ENCODE results near the gene SSU72. TPM values are rescaled to one million over a fixed set of nuclear protein-coding genes. Genes with fewer than 3 reads are reported as not detected.
A peak's percentile ranks its signal among the peaks of the same experiment; 100 is the strongest.

SSU72 gene
- polyA plus RNA-seq, 1 of the 3 experiments (the other 2 are of a cell fraction): 104 TPM

- H3K27me3 ChIP-seq (ENCODE audit: insufficient read depth): no peaks in the 10 kb centered on the region
- no peaks in the 10 kb centered on the region for H3K9me2 ChIP-seq
- no peak overlapping the region for H3K27ac ChIP-seq (ENCODE audit: low read depth in 2 of 2, low read length in 1 of 2)
- H3K4me2 ChIP-seq: peak overlapping the region; percentile 92
- peaks cover 3 to 7% of the 10 kb centered on the region in 2 experiments for H3K36me3 ChIP-seq (replicated peaks in 1 of 2; ENCODE audit: control insufficient read depth in 1 of 2, insufficient read depth in 2 of 2, low read length in 1 of 2)
- 90% methylated on average over 11 of the region's 11 CpGs for WGBS (ENCODE audit: low lambda C conversion rate)
- no peak for TF ChIP-seq TCF12 (IDR thresholded peaks at IDR 0.05)
- no peak for TF ChIP-seq RAD21 (IDR thresholded peaks at IDR 0.05; ENCODE audit: low read length)
- TF ChIP-seq, protein P1, sequence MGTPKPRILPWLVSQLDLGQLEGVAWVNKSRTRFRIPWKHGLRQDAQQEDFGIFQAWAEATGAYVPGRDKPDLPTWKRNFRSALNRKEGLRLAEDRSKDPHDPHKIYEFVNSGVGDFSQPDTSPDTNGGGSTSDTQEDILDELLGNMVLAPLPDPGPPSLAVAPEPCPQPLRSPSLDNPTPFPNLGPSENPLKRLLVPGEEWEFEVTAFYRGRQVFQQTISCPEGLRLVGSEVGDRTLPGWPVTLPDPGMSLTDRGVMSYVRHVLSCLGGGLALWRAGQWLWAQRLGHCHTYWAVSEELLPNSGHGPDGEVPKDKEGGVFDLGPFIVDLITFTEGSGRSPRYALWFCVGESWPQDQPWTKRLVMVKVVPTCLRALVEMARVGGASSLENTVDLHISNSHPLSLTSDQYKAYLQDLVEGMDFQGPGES (IDR thresholded peaks at IDR 0.05; ENCODE audit: low read depth, low read length): no peak
- no peaks in the 10 kb centered on the region for H3F3A ChIP-seq (replicated peaks; ENCODE audit: insufficient read depth)
- H3K9me3 ChIP-seq: no peaks in the 10 kb centered on the region
- no peak overlapping the region for H3K9ac ChIP-seq
- peak overlapping the region; percentile 86 to 88; a peak in 2 of 4 replicates for H3K4me3 ChIP-seq (ENCODE audit: low read depth in 2 of 2, low read length in 1 of 2)
- ChIA-PET CTCF (interaction anchor here (0.7 to 1.4 kb wide), 5 partner anchors 9 to 1977 kb away, joined by 3 to 5 read pairs (median 3); no protein-coding TSS in a partner anchor), POLR2A (no interaction called here)
- peaks cover 0 to 18% of the 10 kb centered on the region in 2 experiments; a peak in 1 of 4 replicates for H3K4me1 ChIP-seq (ENCODE audit: control insufficient read depth in 1 of 2, insufficient read depth in 2 of 2, low read depth in 1 of 2, low read length in 1 of 2)
- no peak for DNase-seq
- H4K20me1 ChIP-seq (ENCODE audit: insufficient read depth): peaks cover 10% of the 10 kb centered on the region
- H2AFZ ChIP-seq (ENCODE audit: low read depth): no peak overlapping the region
- peaks cover 41% of the 10 kb centered on the region for H3K79me2 ChIP-seq (ENCODE audit: insufficient read depth)
Measured at GRCh38 chr1:1613509-1614082, 38.9 kb upstream of the SSU72 start.

- peaks cover 0 to 17% of the 10 kb centered on the region in 2 experiments; a peak in 1 of 4 replicates for H3K4me1 ChIP-seq (ENCODE audit: control insufficient read depth in 1 of 2, insufficient read depth in 2 of 2, low read depth in 1 of 2, low read length in 1 of 2)
- no peak overlapping the region for H3K27ac ChIP-seq (ENCODE audit: low read depth in 2 of 2, low read length in 1 of 2)
- peaks cover 10% of the 10 kb centered on the region for H4K20me1 ChIP-seq (ENCODE audit: insufficient read depth)
- 89% methylated on average over 3 of the region's 3 CpGs for WGBS (ENCODE audit: low lambda C conversion rate)
- no peak overlapping the region for H2AFZ ChIP-seq (ENCODE audit: low read depth)
- ChIA-PET CTCF (no interaction called here), POLR2A (interaction anchor here (0.7 kb wide), 1 partner anchor 12 kb away, joined by 5 read pairs; no protein-coding TSS in a partner anchor)
- peaks cover 28% of the 10 kb centered on the region for H3K79me2 ChIP-seq (ENCODE audit: insufficient read depth)
- H3K27me3 ChIP-seq (ENCODE audit: insufficient read depth): no peaks in the 10 kb centered on the region
- H3K9me2 ChIP-seq: no peaks in the 10 kb centered on the region
- H3K4me2 ChIP-seq: no peak overlapping the region
- no peak overlapping the region for H3K4me3 ChIP-seq (ENCODE audit: low read depth in 2 of 2, low read length in 1 of 2)
- no peak for TF ChIP-seq SMC3 (IDR thresholded peaks at IDR 0.05; ENCODE audit: low read depth, low read length)
- no peaks in the 10 kb centered on the region for H3K36me3 ChIP-seq (replicated peaks in 1 of 2; ENCODE audit: control insufficient read depth in 1 of 2, insufficient read depth in 2 of 2, low read length in 1 of 2)
- no peaks in the 10 kb centered on the region for H3F3A ChIP-seq (replicated peaks; ENCODE audit: insufficient read depth)
- no peak overlapping the region for H3K9ac ChIP-seq
- DNase-seq: no peak
- no peaks in the 10 kb centered on the region for H3K9me3 ChIP-seq
Measured at GRCh38 chr1:1612104-1612400, 37.4 kb upstream of the SSU72 start.

- DNase-seq: no peak
- Histone ChIP-seq H3K27ac (ENCODE audit: low read depth in 2 of 2, low read length in 1 of 2) (no peak overlapping the region), H3K4me1 (ENCODE audit: control insufficient read depth in 1 of 2, insufficient read depth in 2 of 2, low read depth in 1 of 2, low read length in 1 of 2) (peaks cover 0 to 9% of the 10 kb centered on the region in 2 experiments; a peak in 1 of 4 replicates), H3K9me3 (no peaks in the 10 kb centered on the region), H3F3A (replicated peaks; ENCODE audit: insufficient read depth) (no peaks in the 10 kb centered on the region), H3K4me3 (ENCODE audit: low read depth in 2 of 2, low read length in 1 of 2) (no peak overlapping the region), H3K79me2 (ENCODE audit: insufficient read depth) (peaks cover 19% of the 10 kb centered on the region), H3K9ac (no peak overlapping the region), H2AFZ (ENCODE audit: low read depth) (no peak overlapping the region), H3K9me2 (no peaks in the 10 kb centered on the region), H3K4me2 (no peak overlapping the region), H3K27me3 (ENCODE audit: insufficient read depth) (no peaks in the 10 kb centered on the region), H4K20me1 (ENCODE audit: insufficient read depth) (peaks cover 10% of the 10 kb centered on the region), H3K36me3 (replicated peaks in 1 of 2; ENCODE audit: control insufficient read depth in 1 of 2, insufficient read depth in 2 of 2, low read length in 1 of 2) (no peaks in the 10 kb centered on the region)
- POLR2A ChIA-PET: no interaction called here
- CTCF ChIA-PET: no interaction called here
- 75% methylated on average over 9 of the region's 9 CpGs for WGBS (ENCODE audit: low lambda C conversion rate)
- TF ChIP-seq RXRA (IDR thresholded peaks at IDR 0.05; ENCODE audit: borderline replicate concordance, low read depth): no peak
Measured at GRCh38 chr1:1610796-1611195, 36.1 kb upstream of the SSU72 start.

All from SK-N-SH (cell line).